ENCODE results near the gene RPL35.
A peak's percentile ranks its signal among the peaks of the same experiment; 100 is the strongest.

RPL35 gene

GRCh38 chr9:124861342-124862229 lies at the start of gene RPL35, which contains the start of gene ARPC5L:
RPL35 (minus strand) TSS chr9:124861957; CDS start chr9:124861912, 45 bp downstream.
ARPC5L (plus strand) TSS chr9:124862130; CDS start chr9:124869291, 7,161 bp downstream.
- DNase-seq (ENCODE audit: low spot score): peak; percentile 97
- no peak for FAIRE-seq

- no peak for DNase-seq (ENCODE audit: low spot score)
- FAIRE-seq: no peak
These were observed 46.3 kb upstream of the RPL35 start for GRCh38 chr9:124908098-124908497.

GRCh38 chr9:124906966-124907365 lies 45.2 kb upstream of the RPL35 start:
- DNase-seq (ENCODE audit: low spot score): no peak
- no peak for FAIRE-seq

GRCh38 chr9:124899845-124900244 lies 38.1 kb upstream of the RPL35 start:
- DNase-seq (ENCODE audit: low spot score): no peak
- no peak for FAIRE-seq

GRCh38 chr9:124897570-124898460 lies 36.1 kb upstream of the RPL35 start:
- DNase-seq (ENCODE audit: low spot score) (no peak), FAIRE-seq (no peak)

GRCh38 chr9:124894741-124895170 lies 33.0 kb upstream of the RPL35 start:
- FAIRE-seq: no peak
- DNase-seq (ENCODE audit: low spot score): no peak

GRCh38 chr9:124894035-124894740 lies 32.4 kb upstream of the RPL35 start:
- FAIRE-seq (no peak), DNase-seq (ENCODE audit: low spot score) (no peak)

GRCh38 chr9:124890179-124890578 lies 28.4 kb upstream of the RPL35 start:
- DNase-seq (ENCODE audit: low spot score) (no peak), FAIRE-seq (no peak)

GRCh38 chr9:124889006-124889405 lies 27.2 kb upstream of the RPL35 start:
- DNase-seq (ENCODE audit: low spot score) (no peak), FAIRE-seq (no peak)

- DNase-seq (ENCODE audit: low spot score) (no peak), FAIRE-seq (no peak)
These were observed 26.1 kb upstream of the RPL35 start for GRCh38 chr9:124887832-124888231.

GRCh38 chr9:124886866-124887492 lies 25.2 kb upstream of the RPL35 start:
- FAIRE-seq (no peak), DNase-seq (ENCODE audit: low spot score) (no peak)

- DNase-seq (ENCODE audit: low spot score) (no peak), FAIRE-seq (no peak)
These were observed 24.7 kb upstream of the RPL35 start for GRCh38 chr9:124886461-124886860.

GRCh38 chr9:124885551-124885950 lies 23.8 kb upstream of the RPL35 start:
- DNase-seq (ENCODE audit: low spot score) (no peak), FAIRE-seq (no peak)

- DNase-seq (ENCODE audit: low spot score): no peak
- no peak for FAIRE-seq
These were observed 22.6 kb upstream of the RPL35 start for GRCh38 chr9:124884376-124884775.

GRCh38 chr9:124882231-124882630 lies 20.5 kb upstream of the RPL35 start:
- DNase-seq (ENCODE audit: low spot score) (no peak), FAIRE-seq (no peak)

- FAIRE-seq: no peak
- no peak for DNase-seq (ENCODE audit: low spot score)
These were observed 19.5 kb upstream of the RPL35 start for GRCh38 chr9:124881138-124881743.

GRCh38 chr9:124880501-124880900 lies 18.7 kb upstream of the RPL35 start:
- DNase-seq (ENCODE audit: low spot score) (no peak), FAIRE-seq (no peak)

- DNase-seq (ENCODE audit: low spot score) (no peak), FAIRE-seq (no peak)
These were observed 17.5 kb upstream of the RPL35 start for GRCh38 chr9:124879226-124879625.

GRCh38 chr9:124878518-124878917 lies 16.8 kb upstream of the RPL35 start:
- no peak for FAIRE-seq

GRCh38 chr9:124878021-124878420 lies 16.3 kb upstream of the RPL35 start:
- DNase-seq (ENCODE audit: low spot score) (no peak), FAIRE-seq (no peak)

More at GRCh38 chr9:124878518-124878917, 16.8 kb upstream of the RPL35 start:
- DNase-seq (ENCODE audit: low spot score): no peak
